Measurements from ENCODE around the gene CAT.

- TF ChIP-seq PATZ1 (CRISPR knock-in tag; IDR thresholded peaks at IDR 0.05; ENCODE audit: borderline replicate concordance), result no peak
- TF ChIP-seq OSR1 (CRISPR knock-in tag; IDR thresholded peaks at IDR 0.05), result no peak
- TF ChIP-seq GLIS3 (CRISPR knock-in tag; IDR thresholded peaks at IDR 0.05), result no peak
- no peak for TF ChIP-seq TCF4 (CRISPR knock-in tag; IDR thresholded peaks at IDR 0.05; ENCODE audit: borderline replicate concordance)
- TF ChIP-seq ZNF565 (CRISPR knock-in tag; conservative IDR thresholded peaks at IDR 0.05; ENCODE audit: low read depth), result no peak
Observed at GRCh38 chr11:34394771-34395300, 43.9 kb upstream of the CAT start.
